HCT116 (cell line): ENCODE measurements around the gene RPS6KA2. TPM values are rescaled to one million over a fixed set of nuclear protein-coding genes. Genes with fewer than 3 reads are reported as not detected.

Experiments used
- ATAC-seq: fragments of 200-7000 bp; cut with Tn5 transposase; 2 replicates; pipeline ENCODE4 v1.9.1; 2020; ENCODE audit warnings: mild to moderate bottlenecking, moderate library complexity
- BruUV-seq: library from RNA; stranded (reverse); fragments of 400-500 nt; replicated peaks from 2 replicates; lab custom pipeline; 2021; lab: Mats Ljungman, UMichigan
- CTCF ChIA-PET: fragments of 300-600 bp; sonication (Branson Sonifier 250); formaldehyde crosslinking; loops from one replicate; lab custom pipeline; 2021; ENCODE audit warnings: antibody characterized with exemption; lab: Charles Lee
- POLR2A ChIA-PET: fragments of 300-600, 350-600 bp; sonication (Branson Sonifier 250); formaldehyde crosslinking; loops from one replicate; lab custom pipeline; 2021; ENCODE audit warnings: antibody characterized with exemption; lab: Charles Lee
- RAD21 ChIA-PET, 2 experiments: fragments of 300-600 bp; sonication (Branson Sonifier 250); formaldehyde crosslinking; loops; one replicate each; lab custom pipeline; 2023; ENCODE audit warnings: low total read pairs in 2 of 2; ENCODE audit not compliant: uncharacterized antibody in 2 of 2, unreplicated experiment in 2 of 2, low non-redundant PET in 1 of 2; lab: Charles Lee
- DNase-seq: peaks from one replicate; pipeline ENCODE4 v3.0.0-alpha.2; 2010; ENCODE audit warnings: low read depth, low spot score
- H2AFZ ChIP-seq: fragments of 200-600 bp; shearing (Covaris generic), sonication (generic); 2 replicates; pipeline ENCODE4 v1.6.1; 2017; ENCODE audit warnings: low read depth, mixed run types, mixed read lengths, antibody characterized with exemption, low read length; ENCODE audit not compliant: poor library complexity, severe bottlenecking
- H3K27ac ChIP-seq: 2 replicates; pipeline ENCODE4 v1.5.1; 2012; ENCODE audit warnings: low read depth, low read length
- H3K27me3 ChIP-seq: fragments of 200-600 bp; sonication (generic); 2 replicates; pipeline ENCODE4 v1.6.1; 2016; ENCODE audit warnings: mixed run types, low read length, mixed read lengths; ENCODE audit not compliant: insufficient read depth
- H3K36me3 ChIP-seq, 2 experiments: fragments of 200-500 bp in 1 of 2; fragments of 200-600 bp in 1 of 2; sonication (Bioruptor generic) in 1 of 2; sonication (generic) in 1 of 2; 2 replicates each; pipeline versions ENCODE4 v1.5.1 to v1.6.1; 2014 to 2016; ENCODE audit warnings: low read length in 2 of 2, inconsistent platforms in 1 of 2, mixed read lengths in 1 of 2, mixed run types in 1 of 2; ENCODE audit not compliant: insufficient read depth in 2 of 2, control insufficient read depth in 1 of 2
- H3K4me1 ChIP-seq, 2 experiments: fragments of 200-600 bp in 1 of 2; sonication (generic) in 1 of 2; 2 replicates each; pipeline versions ENCODE4 v1.5.1 to v1.6.1; 2012 to 2017; ENCODE audit warnings: low read length in 2 of 2, inconsistent platforms in 1 of 2, mild to moderate bottlenecking in 1 of 2, mixed read lengths in 1 of 2, mixed run types in 1 of 2, moderate library complexity in 1 of 2; ENCODE audit not compliant: insufficient read depth in 2 of 2, control insufficient read depth in 1 of 2
- H3K4me2 ChIP-seq: fragments of 200-600 bp; sonication (generic); 2 replicates; pipeline ENCODE4 v1.6.1; 2017; ENCODE audit warnings: mixed run types, low read length, mixed read lengths
- H3K4me3 ChIP-seq, 2 experiments: fragments of 200-600 bp in 1 of 2; sonication (generic) in 1 of 2; replicated peaks in 1 of 2; 2 replicates each; pipeline ENCODE4 v1.5.1; 2011 to 2016; ENCODE audit warnings: low read length in 2 of 2, control low read depth in 1 of 2, low read depth in 1 of 2, mild to moderate bottlenecking in 1 of 2, mixed read lengths in 1 of 2, mixed run types in 1 of 2
- H3K79me2 ChIP-seq: fragments of 200-600 bp; sonication (generic); 2 replicates; pipeline ENCODE4 v1.6.1; 2017; ENCODE audit warnings: mild to moderate bottlenecking, mixed run types, low read length, moderate library complexity, mixed read lengths; ENCODE audit not compliant: insufficient read depth
- H3K9ac ChIP-seq: fragments of 200-600 bp; sonication (generic); 2 replicates; pipeline ENCODE4 v1.6.1; 2016; ENCODE audit warnings: low read length, mixed read lengths
- H3K9me2 ChIP-seq: fragments of 200-600 bp; sonication (generic), shearing (Covaris generic); 2 replicates; pipeline ENCODE4 v1.6.1; 2017; ENCODE audit warnings: mixed run types, mild to moderate bottlenecking, moderate library complexity; ENCODE audit not compliant: insufficient read depth
- H3K9me3 ChIP-seq, 2 experiments: fragments of 200-500 bp in 1 of 2; fragments of 200-600 bp in 1 of 2; sonication (Bioruptor generic) in 1 of 2; sonication (generic) in 1 of 2; 2 replicates each; pipeline ENCODE4 v1.6.1; 2014 to 2017; ENCODE audit warnings: low read length in 2 of 2, mixed read lengths in 2 of 2, inconsistent platforms in 1 of 2, low read depth in 1 of 2, mild to moderate bottlenecking in 1 of 2, mixed run types in 1 of 2, moderate library complexity in 1 of 2; ENCODE audit not compliant: control insufficient read depth in 1 of 2, insufficient read depth in 1 of 2
- H4K20me1 ChIP-seq: fragments of 200-600 bp; sonication (generic), shearing (Covaris generic); 2 replicates; pipeline ENCODE4 v1.6.1; 2017; ENCODE audit warnings: mixed run types, mild to moderate bottlenecking, moderate library complexity; ENCODE audit not compliant: insufficient read depth
- CEBPB ChIP-seq: IDR thresholded peaks from 2 replicates; pipeline ENCODE4 v1.6.1; 2012; ENCODE audit warnings: low read depth
- EGR1 ChIP-seq: IDR thresholded peaks from 2 replicates; pipeline ENCODE4 v1.6.1; 2012; ENCODE audit warnings: low read depth
- ELF1 ChIP-seq: IDR thresholded peaks from 2 replicates; pipeline ENCODE4 v1.6.1; 2012; ENCODE audit warnings: low read depth, borderline replicate concordance
- EZH2 ChIP-seq: fragments of 200-600 bp; sonication (generic); IDR thresholded peaks from 2 replicates; pipeline ENCODE4 v1.6.1; 2017; ENCODE audit warnings: antibody characterized with exemption, mixed run types
- EZH2phosphoT487 ChIP-seq: fragments of 200-600 bp; IDR thresholded peaks from 2 replicates; pipeline ENCODE4 v1.6.1; 2018; ENCODE audit warnings: antibody characterized with exemption, borderline replicate concordance
- FOSL1 ChIP-seq: IDR thresholded peaks from 2 replicates; pipeline ENCODE4 v1.6.1; 2012; ENCODE audit warnings: low read depth
- JUND ChIP-seq: IDR thresholded peaks from 2 replicates; pipeline ENCODE4 v1.6.1; 2012
- MAX ChIP-seq: IDR thresholded peaks from 2 replicates; pipeline ENCODE4 v1.6.1; 2012
- POLR2A ChIP-seq: IDR thresholded peaks from 2 replicates; pipeline ENCODE4 v1.7.0; 2011; ENCODE audit warnings: borderline replicate concordance; ENCODE audit not compliant: insufficient read depth, insufficient read length; ENCODE audit errors: extremely low read depth
- RAD21 ChIP-seq: IDR thresholded peaks from 2 replicates; pipeline ENCODE4 v1.6.1; 2012; ENCODE audit warnings: low read depth, mild to moderate bottlenecking
- SIN3A ChIP-seq: IDR thresholded peaks from 2 replicates; pipeline ENCODE4 v1.6.1; 2012; ENCODE audit warnings: low read depth
- SP1 ChIP-seq: IDR thresholded peaks from 2 replicates; pipeline ENCODE4 v1.6.1; 2012; ENCODE audit warnings: low read depth
- SRF ChIP-seq: IDR thresholded peaks from 2 replicates; pipeline ENCODE4 v1.6.1; 2012; ENCODE audit warnings: low read depth
- YY1 ChIP-seq: IDR thresholded peaks from 2 replicates; pipeline ENCODE4 v1.6.1; 2011; ENCODE audit warnings: low read length, low read depth, moderate library complexity, mild to moderate bottlenecking; ENCODE audit not compliant: insufficient replicate concordance; ENCODE audit errors: extremely low read depth
- ZFX ChIP-seq: fragments of 450-650 bp; IDR thresholded peaks from 2 replicates; pipeline ENCODE4 v1.6.1; 2017
- ZNF274 ChIP-seq: fragments of 200-500 bp; sonication (Bioruptor generic); IDR thresholded peaks from 2 replicates; pipeline ENCODE4 v1.6.1; 2014; ENCODE audit warnings: mild to moderate bottlenecking, low read depth, low read length, inconsistent platforms
- intact Hi-C: fragments of 100-400 bp; cut with micrococcal nuclease; formaldehyde crosslinking; loops from 2 replicates; pipeline ENCODE4 v1.10.0; 2022
- total RNA-seq: library from RNA; stranded (reverse); gene quantifications from one replicate; pipeline ENCODE4 v1.2.1, GENCODE V29; 2021; ENCODE audit not compliant: unreplicated experiment
- TF ChIP-seq, protein P1 (sequence below): IDR thresholded peaks from 2 replicates; pipeline ENCODE4 v1.6.1; 2012; ENCODE audit warnings: low read depth

RPS6KA2 gene
- total RNA-seq, 1 experiment from 2014 or later = 8.5 TPM

- CTCF ChIA-PET = no interaction called here
- Histone ChIP-seq H3K4me3 (no peak overlapping the region), H3K9me2 (no peaks in the 10 kb centered on the region), H3K9me3 (no peaks in the 10 kb centered on the region), H3K9ac (no peak overlapping the region), H2AFZ (no peak overlapping the region), H4K20me1 (no peaks in the 10 kb centered on the region), H3K27ac (no peak overlapping the region), H3K36me3 (no peaks in the 10 kb centered on the region), H3K4me1 (peaks cover 0 to 4% of the 10 kb centered on the region in 2 experiments; a peak in 1 of 4 replicates), H3K4me2 (no peak overlapping the region), H3K27me3 (no peaks in the 10 kb centered on the region), H3K79me2 (no peaks in the 10 kb centered on the region)
- ATAC-seq (no peak), DNase-seq (no peak)
- TF ChIP-seq POLR2A (no peak), EGR1 (no peak), SRF (no peak), ZFX (no peak), FOSL1 (no peak), YY1 (no peak), EZH2 (no peak), JUND (no peak), SIN3A (no peak), EZH2phosphoT487 (no peak), ELF1 (no peak), MAX (no peak), ZNF274 (no peak), CEBPB (no peak), RAD21 (no peak), SP1 (no peak)
- TF ChIP-seq, protein P1, sequence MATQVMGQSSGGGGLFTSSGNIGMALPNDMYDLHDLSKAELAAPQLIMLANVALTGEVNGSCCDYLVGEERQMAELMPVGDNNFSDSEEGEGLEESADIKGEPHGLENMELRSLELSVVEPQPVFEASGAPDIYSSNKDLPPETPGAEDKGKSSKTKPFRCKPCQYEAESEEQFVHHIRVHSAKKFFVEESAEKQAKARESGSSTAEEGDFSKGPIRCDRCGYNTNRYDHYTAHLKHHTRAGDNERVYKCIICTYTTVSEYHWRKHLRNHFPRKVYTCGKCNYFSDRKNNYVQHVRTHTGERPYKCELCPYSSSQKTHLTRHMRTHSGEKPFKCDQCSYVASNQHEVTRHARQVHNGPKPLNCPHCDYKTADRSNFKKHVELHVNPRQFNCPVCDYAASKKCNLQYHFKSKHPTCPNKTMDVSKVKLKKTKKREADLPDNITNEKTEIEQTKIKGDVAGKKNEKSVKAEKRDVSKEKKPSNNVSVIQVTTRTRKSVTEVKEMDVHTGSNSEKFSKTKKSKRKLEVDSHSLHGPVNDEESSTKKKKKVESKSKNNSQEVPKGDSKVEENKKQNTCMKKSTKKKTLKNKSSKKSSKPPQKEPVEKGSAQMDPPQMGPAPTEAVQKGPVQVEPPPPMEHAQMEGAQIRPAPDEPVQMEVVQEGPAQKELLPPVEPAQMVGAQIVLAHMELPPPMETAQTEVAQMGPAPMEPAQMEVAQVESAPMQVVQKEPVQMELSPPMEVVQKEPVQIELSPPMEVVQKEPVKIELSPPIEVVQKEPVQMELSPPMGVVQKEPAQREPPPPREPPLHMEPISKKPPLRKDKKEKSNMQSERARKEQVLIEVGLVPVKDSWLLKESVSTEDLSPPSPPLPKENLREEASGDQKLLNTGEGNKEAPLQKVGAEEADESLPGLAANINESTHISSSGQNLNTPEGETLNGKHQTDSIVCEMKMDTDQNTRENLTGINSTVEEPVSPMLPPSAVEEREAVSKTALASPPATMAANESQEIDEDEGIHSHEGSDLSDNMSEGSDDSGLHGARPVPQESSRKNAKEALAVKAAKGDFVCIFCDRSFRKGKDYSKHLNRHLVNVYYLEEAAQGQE = no peak
- no TSS peak for BruUV-seq
- RAD21 ChIA-PET = no interaction called here
- POLR2A ChIA-PET = no interaction called here
- intact Hi-C loops = no loop called here
Observed at GRCh38 chr6:166660157-166660688, 33.2 kb upstream of the RPS6KA2 start.
